ENCODE measurements around the gene UBTF.

UBTF gene

DNA sequence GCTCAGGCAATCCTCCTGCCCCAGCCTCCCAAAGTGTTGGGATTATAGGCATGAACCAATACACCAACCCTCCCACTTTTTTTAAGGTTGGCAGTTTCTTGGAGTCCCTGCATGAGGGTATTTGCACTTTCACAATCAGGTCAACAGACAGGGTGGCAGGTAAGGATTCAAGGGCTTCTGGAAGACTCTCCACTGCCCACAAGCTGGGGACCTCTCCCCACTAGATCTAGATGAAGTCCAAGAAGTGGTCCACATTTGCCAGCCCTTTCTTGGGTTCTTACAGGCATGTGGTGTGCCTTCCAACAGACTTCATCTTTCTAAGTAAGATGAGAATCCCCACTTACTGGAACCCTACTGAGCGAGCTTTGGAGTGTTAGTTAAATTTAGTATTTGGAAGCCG is 45.0 kb downstream of the UBTF start:
- FAIRE-seq (no peak), DNase-seq (ENCODE audit: insufficient read length) (no peak)
- no peak for TF ChIP-seq POLR2AphosphoS5 (IDR thresholded peaks at IDR 0.05; ENCODE audit: low read depth, low read length)
- no peak for TF ChIP-seq POLR2A (IDR thresholded peaks at IDR 0.05; ENCODE audit: low read depth, low read length)
- TF ChIP-seq TAF1 (IDR thresholded peaks at IDR 0.05; ENCODE audit: borderline replicate concordance, low read depth, low read length): no peak

DNA sequence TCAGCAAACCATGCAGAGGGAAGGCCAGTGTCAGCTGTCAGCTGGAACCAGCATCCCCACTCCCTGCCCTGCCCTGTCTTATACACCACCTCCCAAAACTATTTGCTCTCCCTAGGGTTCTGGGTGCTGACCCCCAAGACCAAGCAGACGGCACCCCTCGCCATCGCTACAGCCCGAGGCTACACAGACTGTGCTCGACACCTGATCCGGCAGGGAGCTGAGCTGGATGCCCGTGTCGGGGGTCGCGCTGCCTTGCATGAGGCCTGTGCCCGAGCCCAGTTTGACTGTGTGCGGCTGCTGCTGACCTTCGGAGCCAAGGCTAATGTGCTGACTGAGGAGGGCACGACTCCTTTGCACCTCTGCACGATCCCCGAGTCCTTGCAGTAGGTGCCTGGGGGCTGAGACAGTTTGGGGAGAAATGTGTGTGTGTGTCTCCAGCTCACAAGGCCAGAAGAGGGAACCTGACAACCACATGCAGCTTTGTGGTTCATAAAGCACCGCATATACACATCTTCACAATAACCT is 47.5 kb downstream of the UBTF start:
- DNase-seq (ENCODE audit: insufficient read length) (no peak), FAIRE-seq (no peak)
- no peak for TF ChIP-seq POLR2A (IDR thresholded peaks at IDR 0.05; ENCODE audit: low read depth, low read length)
- no peak for TF ChIP-seq POLR2AphosphoS5 (IDR thresholded peaks at IDR 0.05; ENCODE audit: low read depth, low read length)
- no peak for TF ChIP-seq TAF1 (IDR thresholded peaks at IDR 0.05; ENCODE audit: borderline replicate concordance, low read depth, low read length)

DNA sequence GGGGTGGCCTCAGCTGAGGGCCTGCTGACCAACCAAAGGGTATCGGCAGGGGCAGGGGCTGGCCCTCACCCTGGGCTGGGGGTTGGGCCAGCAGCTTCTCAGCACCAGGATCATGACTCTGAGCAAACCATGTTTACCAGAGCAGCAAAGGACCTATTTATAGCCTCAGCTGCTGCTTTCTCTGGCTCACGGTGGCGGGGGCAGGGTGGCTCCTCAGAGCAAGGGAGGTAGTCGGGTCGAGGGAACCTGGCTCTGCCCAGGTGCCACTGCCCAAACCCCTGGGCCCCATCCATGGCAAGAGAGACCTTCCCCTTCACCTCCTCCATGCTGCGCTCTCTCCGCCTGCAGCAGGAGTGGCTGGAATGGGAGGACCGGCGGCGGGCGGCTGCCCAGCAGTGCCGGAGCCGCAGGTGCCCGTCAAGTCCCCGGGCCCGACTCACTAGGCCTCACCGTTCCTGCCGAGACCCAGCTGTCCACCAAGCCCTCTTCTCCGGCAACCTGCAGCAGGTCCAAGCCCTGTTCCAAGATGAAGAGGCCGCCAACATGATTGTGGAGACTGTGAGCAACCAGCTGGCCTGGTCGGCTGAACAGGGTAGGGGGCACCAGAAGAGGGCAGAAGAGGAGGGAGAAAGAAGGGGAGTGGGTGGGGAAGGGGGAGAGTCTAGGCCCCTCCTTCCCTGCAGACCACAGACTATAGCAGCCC is 48.8 kb downstream of the UBTF start, which contains the start of gene ASB16:
ASB16 (plus strand) TSS at position 206 of the 703 bp plus-strand sequence; CDS start at position 292, 86 bp downstream.
- FAIRE-seq: no peak

DNA sequence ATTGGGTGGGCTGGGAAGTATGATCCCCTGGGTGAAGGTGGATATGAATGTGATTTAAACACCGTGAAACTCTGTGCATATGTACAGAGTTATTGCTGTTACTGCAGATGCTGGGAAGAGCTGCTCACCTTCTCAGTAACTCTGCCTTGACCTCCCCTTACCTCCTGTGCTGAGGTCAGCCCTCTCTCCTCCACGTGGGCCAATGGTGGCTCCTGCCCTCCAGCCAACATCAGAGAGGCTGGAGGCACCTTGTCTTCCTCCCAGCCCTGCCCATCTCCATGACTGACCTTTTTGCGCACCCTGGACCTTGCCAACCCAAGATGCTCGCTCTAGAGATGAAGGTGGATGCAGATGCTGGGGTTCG is 49.4 kb downstream of the UBTF start:
- DNase-seq (ENCODE audit: insufficient read length) (no peak), FAIRE-seq (no peak)
- TF ChIP-seq POLR2A (IDR thresholded peaks at IDR 0.05; ENCODE audit: low read depth, low read length) (no peak), POLR2AphosphoS5 (IDR thresholded peaks at IDR 0.05; ENCODE audit: low read depth, low read length) (no peak), TAF1 (IDR thresholded peaks at IDR 0.05; ENCODE audit: borderline replicate concordance, low read depth, low read length) (no peak)

More for the DNA sequence above, 48.8 kb downstream of the UBTF start, which contains the start of gene ASB16:
- no peak for DNase-seq (ENCODE audit: insufficient read length)
- TF ChIP-seq POLR2A (IDR thresholded peaks at IDR 0.05; ENCODE audit: low read depth, low read length): no peak
- no peak for TF ChIP-seq TAF1 (IDR thresholded peaks at IDR 0.05; ENCODE audit: borderline replicate concordance, low read depth, low read length)
- TF ChIP-seq POLR2AphosphoS5 (IDR thresholded peaks at IDR 0.05; ENCODE audit: low read depth, low read length): no peak

DNA sequence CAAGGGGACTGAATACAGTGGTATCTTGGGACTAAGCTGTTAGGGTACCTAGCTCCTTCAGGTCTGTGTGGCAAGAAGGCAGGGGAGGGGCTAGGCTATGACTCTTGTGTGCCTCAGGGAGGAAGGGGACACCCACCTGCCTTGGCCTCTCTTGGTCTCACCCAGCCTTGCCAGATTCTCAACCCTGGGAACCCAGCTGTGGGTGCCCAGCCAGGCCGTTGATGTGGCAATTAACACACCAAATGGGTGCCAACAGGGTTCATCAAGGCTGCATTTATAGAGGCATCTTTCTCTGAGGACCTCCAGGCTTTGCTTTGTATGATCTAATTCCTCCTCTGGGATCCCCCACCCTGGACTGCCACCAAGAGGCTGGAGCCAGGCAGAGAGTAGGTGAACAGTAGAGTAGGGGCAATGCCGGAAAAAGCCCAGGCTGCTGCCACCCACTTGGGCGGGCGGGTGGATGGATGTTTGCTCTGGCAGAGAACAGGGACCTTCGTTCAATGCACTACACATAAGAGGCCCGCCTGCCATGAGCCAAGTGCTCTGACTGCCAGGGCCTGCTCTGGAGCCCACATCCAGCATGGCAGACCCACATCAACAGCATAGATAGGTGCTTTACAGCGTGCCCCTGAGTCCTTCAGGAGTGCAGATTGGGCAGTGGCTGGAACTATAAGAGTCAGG is 52.2 kb downstream of the UBTF start:
- DNase-seq (ENCODE audit: insufficient read length) (no peak), FAIRE-seq (no peak)

DNA sequence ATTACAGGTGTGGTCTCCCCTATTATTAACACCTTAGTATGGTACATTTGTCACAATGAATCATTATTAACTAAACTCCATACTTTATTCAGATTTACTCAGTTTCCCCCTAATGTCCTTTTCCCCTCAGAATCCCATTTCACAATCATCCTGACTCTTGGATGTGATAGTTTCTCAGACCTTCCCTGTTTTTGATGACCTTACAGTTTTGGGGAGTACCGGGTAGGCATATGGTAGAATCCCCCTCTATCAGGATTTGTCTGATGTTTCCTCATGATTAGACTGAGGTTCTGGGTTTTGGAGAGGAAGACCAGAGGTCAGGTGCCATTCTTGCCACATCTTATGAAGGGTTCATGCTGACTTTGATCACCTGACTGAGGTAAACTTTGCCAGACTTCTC is 55.0 kb downstream of the UBTF start:
- FAIRE-seq: no peak
- TF ChIP-seq POLR2AphosphoS5 (IDR thresholded peaks at IDR 0.05; ENCODE audit: low read depth, low read length) (no peak), POLR2A (IDR thresholded peaks at IDR 0.05; ENCODE audit: low read depth, low read length) (no peak), TAF1 (IDR thresholded peaks at IDR 0.05; ENCODE audit: borderline replicate concordance, low read depth, low read length) (no peak)
- DNase-seq (ENCODE audit: insufficient read length): no peak

More for the DNA sequence above, 52.2 kb downstream of the UBTF start:
- no peak for TF ChIP-seq POLR2A (IDR thresholded peaks at IDR 0.05; ENCODE audit: low read depth, low read length)
- no peak for TF ChIP-seq TAF1 (IDR thresholded peaks at IDR 0.05; ENCODE audit: borderline replicate concordance, low read depth, low read length)
- TF ChIP-seq POLR2AphosphoS5 (IDR thresholded peaks at IDR 0.05; ENCODE audit: low read depth, low read length): no peak

DNA sequence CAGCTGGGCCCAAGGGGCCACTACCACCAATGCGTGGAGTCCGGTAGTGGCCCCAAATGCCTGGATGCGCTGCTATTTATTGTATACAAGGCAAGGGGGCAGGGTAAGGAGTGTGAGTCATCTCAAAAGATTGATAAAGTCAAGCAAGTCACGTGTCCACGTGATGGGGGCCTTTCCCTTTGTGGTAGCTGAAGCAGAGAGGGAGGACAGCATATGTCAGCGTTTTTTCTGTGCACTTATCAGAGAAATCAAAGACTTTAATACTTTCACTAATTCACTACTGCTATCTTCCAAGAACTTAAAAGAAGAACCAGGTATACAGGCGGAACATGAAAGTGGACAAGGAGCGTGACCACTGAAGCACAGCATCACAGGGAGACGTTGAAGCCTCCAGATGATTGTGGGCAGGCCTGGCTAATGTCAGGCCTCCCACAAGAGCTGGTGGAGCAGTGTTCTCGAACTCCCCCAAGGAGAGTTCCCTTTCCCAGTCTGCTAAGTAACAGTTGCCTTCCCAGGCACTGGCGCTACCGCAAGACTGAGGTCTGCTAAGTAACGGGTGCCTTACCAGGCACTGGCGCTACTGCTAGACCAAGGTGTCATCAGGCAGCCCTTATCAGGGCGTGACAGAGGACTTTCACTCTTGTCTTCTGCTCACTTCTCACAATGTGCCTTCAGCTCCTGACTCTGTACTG is 59.8 kb downstream of the UBTF start:
- no peak for TF ChIP-seq TAF1 (IDR thresholded peaks at IDR 0.05; ENCODE audit: borderline replicate concordance, low read depth, low read length)
- no peak for TF ChIP-seq POLR2AphosphoS5 (IDR thresholded peaks at IDR 0.05; ENCODE audit: low read depth, low read length)
- TF ChIP-seq POLR2A (IDR thresholded peaks at IDR 0.05; ENCODE audit: low read depth, low read length): no peak
- DNase-seq (ENCODE audit: insufficient read length) (no peak), FAIRE-seq (peak; percentile 46)

DNA sequence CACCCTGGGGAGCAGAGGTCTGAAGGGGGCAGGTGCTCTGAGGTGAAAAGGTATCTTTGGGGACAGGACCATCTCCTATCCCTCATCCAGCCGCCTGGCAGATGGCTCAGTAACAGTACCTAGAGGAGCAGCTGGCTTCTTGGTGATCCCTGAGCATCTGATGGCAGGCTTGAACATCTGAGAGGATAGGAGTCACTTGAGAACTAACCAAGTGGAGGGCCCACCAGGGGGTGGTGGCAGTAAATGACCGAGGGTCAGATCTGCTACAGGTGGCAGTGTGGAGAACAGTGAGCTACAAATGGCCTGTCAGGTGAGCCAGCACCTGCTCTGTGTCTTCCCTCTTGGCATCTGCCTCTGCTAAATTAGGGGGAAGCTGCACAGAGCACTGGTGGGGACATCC is 64.0 kb downstream of the UBTF start:
- FAIRE-seq (no peak), DNase-seq (ENCODE audit: insufficient read length) (no peak)
- TF ChIP-seq POLR2AphosphoS5 (IDR thresholded peaks at IDR 0.05; ENCODE audit: low read depth, low read length) (no peak), TAF1 (IDR thresholded peaks at IDR 0.05; ENCODE audit: borderline replicate concordance, low read depth, low read length) (no peak), POLR2A (IDR thresholded peaks at IDR 0.05; ENCODE audit: low read depth, low read length) (no peak)
